Activated CD4-positive, alpha-beta T cell treated with anti-CD3 and anti-CD28 coated beads, Interleukin-2, amount 50 U/mL, for 4 hours (primary cell): ENCODE data around the gene EPHX1.

ENCODE experiments used
- DNase-seq, 2 experiments: peaks; one replicate each; pipeline ENCODE4 v3.0.0-alpha.2; 2020

EPHX1 gene

DNA sequence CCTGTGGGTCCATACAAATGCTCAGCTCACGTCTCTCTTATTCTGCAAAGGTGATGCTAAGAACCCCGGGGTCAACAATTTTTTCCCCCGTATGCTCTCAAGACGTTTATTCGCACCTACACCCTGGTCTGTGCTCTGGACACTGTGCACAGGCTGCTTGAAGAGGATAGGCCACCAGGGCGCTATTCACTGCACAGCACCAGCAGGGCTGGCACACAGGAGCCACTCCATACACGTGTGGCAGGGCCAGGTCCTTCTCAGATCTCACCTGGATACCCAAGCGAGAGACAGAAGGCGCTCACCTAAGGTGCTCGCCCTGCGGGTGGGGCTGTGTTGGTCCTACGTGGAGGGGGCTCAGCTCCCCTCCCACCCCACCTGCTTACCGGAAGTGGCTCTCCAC, 55.6 kb downstream of the EPHX1 start:
- DNase-seq = no peak

DNA sequence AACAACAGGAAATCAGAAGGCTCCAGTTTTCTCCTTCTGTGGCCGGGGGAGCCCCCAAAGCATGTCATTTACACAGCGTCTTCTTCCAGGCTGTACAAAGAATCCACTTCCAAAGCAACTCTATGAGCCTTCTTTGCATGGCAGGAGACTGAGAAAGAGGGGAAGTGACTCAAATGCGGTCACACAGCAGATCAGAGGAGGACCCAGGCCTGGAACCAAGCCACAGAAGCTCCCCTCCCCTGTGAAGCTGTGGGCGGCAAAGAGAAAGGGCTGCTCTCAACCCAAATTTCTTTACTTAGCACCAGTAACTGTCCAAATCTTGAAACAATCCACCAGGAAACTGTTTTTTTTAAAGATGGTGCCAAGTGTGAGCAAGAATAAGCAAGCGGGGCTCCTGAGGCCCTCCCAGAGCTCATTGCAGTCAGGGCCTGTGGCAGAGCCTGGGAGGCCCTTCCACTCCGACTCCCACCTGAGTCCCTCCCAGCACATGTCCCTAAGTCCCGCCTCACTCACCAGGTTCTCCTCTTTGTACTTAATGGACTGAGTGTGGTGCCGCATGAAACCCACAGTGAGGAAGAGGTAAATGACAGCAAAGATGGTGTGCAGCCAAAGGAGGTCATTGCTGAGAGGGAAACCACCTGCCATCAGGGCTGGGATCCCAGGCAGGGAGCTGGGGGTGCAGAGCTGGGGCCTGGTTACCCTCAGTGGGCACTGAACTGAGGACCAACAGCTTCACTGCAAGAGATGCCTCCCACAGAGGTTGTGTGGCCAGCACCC, 56.3 kb downstream of the EPHX1 start:
- DNase-seq = peak; percentile 67 to 74

GRCh38 chr1:225866981-225867380, 57.1 kb downstream of the EPHX1 start:
- no peak for DNase-seq

- no peak for DNase-seq
Observed at GRCh38 chr1:225868631-225869330, 58.9 kb downstream of the EPHX1 start.

- no peak for DNase-seq
Observed at GRCh38 chr1:225870911-225871310, 61.0 kb downstream of the EPHX1 start.

GRCh38 chr1:225871359-225872074, 61.6 kb downstream of the EPHX1 start:
- DNase-seq = no peak

DNA sequence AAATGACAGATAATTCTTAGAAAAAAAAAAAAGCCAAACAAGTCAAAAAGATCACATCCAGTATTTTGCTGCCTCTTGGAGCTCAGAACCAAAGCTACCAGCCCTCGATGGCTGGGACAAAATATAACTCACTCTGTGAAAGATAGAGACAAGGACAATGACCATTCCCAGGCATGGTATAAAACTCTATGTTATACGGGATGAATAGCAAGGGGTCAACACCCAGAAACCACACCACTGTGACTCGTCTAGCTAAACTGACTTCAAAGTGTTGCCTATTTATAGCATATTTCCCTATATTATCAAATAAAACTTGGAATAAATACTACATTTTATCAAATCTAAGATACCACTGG, 62.1 kb downstream of the EPHX1 start:
- no peak for DNase-seq

DNA sequence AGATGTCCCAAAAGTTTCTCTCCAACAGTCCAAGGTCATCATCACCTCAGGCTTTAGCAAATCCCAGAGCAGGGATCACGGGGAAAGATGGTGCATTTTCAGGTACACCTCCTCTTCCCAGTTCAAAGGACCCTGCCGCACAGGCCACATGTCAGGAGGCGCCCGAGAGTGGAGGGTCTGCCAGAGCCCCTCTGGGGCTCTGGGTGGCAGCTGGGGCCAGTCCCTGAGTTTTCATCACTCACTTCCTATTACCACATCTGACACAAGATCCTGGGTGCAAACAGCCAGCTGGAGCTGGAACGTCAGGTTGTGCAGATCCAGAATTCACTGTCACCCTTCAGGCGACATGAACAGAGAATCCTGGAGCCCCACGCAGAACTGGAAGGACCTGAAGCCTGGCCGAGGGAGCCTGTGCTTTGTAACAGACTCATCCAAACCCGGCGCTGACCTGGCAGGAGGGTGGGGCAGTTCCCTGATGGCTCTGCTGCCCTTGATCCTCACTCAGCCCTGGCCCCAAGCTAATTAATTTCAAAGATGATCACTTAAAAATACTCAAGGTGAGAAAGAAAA, 63.4 kb downstream of the EPHX1 start:
- no peak for DNase-seq

- DNase-seq = no peak
Observed at GRCh38 chr1:225874431-225874830, 64.5 kb downstream of the EPHX1 start.

DNA sequence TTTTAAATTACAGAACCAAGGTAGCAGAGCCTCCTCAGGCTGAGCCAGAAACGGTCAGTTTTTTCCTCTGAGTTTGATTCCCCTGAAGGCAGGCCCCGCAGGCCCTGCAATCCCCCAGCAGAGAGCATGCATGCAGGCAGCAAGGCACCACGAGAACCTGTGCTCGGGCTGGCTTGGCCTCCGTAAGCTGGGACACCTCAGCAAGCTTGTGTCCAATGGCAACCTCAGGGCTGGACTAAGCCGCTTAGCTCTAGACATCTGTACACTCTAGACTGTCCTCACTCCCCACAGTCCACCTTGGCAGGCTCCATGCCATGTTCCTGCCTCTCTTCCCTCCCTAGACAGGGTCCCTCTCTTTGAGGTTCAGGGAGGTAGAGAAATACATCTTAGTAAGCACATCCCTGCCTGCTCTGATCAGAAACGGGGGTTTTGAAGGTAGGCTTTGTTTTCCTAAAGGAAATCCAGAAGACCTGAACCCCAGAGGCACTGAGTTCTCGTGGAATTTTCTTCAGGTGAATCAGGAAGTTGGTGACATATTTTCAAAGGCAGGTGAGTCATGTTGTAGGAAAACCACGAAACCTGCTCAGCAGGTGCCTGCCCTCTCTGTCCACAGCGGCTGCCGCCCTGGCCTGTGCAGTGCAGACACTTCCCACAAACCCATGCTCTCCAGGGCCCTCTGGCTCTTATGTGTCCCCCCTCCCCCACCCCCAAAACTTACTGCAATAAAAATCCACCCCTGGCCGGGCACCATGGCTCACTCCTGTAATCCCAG, 65.3 kb downstream of the EPHX1 start:
- no peak for DNase-seq

DNA sequence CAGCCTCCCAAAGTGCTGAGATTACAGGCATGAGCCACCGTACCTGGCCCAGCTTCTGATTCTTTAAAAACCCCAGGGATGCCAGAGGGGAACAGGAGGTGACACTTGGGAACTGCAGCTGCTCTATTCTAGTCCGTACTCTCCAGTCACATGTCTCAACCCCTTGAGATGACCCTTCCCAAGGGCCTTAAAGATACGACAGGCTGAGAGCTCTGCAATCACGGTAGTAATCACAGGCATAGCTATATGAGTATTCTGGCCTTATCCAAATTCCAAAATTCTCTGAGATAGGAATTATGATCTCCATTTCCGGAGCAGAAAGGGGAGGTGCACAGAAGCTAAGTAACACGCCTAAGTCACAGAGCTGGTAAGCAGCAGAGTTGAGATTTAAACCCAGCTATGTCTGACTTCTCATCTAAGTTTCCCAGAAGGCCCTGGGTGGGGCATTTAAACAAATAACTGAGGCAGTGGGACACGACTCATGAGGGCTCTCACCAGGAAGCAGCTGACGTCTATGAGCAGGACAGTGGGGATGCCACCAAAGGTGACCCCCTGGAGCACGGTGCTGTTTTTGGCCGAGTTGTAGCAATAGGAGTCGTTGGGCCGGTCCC, 67.1 kb downstream of the EPHX1 start:
- DNase-seq = no peak

- DNase-seq = no peak
Observed at GRCh38 chr1:225877580-225877979, 67.7 kb downstream of the EPHX1 start.

DNA sequence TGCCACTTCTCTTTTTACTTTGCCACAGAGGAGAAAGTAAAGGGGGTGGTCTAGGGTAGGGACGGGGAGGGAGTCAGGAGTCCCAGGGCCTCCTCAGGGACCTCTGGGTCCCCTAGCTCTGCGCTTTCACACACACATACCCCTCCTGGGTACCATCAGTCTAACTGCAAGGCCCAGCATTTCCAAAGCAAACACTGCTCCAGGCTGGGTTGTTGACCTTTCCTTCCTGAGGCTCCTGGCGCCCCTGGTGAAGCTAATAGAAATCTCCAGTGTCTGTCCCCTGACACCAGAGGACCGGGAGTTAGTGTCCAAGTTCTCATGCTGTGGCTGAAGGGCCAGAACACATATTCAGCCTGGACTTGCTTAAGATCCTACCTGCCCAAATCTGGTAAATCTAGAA, 68.4 kb downstream of the EPHX1 start:
- DNase-seq = no peak

DNA sequence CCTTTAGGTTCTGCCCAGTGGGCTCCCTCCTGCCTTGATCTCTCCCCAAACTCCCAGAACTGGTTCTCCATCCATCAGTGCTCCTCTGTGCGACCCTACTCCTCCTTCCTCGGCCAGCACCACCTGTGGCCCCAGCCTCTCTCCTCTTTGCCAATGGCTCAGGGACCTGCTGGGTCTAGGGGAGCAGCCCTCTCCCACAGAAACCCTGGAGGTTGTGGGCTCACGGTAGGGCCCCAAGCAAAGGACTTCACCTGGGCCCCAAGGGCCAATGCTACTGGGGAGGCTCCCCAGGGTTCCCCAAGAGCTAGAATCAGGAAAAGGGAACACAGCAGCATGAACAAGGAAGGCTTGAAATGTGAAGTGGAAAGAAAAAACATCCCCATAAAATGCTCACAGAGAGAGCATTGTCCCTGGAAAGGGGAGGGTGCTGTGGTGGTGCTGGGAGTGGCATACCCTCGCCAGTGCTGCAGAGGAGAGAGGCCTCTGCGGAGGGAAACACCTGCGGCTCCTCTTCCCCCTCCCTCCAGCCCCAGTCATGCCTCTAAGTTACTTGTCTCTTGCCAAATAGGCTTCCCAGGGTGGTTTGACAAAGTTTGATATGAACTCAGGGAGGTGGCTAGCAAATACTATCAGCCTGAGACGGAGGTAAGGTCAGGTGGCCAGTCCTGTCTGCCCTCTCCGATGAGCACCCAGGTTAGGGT, 69.7 kb downstream of the EPHX1 start:
- peak in 1 of 2 experiments; percentile 30 for DNase-seq

GRCh38 chr1:225880222-225880588, 70.3 kb downstream of the EPHX1 start:
- no peak for DNase-seq

GRCh38 chr1:225880636-225881035, 70.7 kb downstream of the EPHX1 start:
- DNase-seq = no peak

DNA sequence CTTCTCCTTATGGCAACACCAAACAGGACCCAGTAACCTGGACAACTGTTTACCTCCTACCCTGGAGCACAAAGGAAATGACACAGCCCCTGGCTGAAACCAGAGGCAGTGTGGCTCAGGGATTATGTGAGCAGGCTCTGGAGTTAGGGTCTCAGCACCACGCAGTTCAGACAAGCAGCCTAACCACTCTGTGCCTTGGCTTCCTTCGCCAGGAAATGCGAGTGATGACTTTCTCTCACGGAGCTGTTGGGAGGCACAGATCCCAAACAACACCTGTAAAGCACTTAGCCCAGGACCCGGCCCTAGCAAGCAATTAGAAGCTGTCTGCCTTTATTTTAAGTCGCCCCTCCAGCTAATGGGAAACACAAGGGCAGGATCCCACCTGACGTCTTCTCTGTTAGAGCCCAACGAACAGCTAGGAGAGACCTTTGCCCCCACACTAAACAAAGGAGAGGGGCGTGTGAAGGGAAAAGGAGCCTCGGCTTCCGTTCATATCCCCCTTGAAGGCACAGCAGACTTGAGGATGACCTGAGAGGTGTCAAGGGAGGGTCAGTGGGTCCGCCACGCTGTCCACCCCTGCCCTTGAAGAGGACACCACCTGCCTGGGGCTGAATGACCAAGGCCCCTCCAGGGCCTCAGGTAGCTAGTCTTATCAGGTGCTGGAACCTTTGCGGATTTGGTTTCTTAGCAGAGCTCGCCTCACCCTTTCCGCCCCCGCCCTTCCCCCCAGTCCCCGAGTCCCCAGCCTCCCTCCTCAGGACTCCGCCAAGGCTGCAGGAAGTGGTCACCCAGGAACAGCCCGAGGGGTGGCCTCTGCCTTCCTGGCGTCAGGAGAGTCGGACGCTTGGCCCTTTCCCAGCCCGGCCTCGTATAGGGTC, 71.4 kb downstream of the EPHX1 start:
- DNase-seq = peak in 1 of 2 experiments; percentile 29

DNA sequence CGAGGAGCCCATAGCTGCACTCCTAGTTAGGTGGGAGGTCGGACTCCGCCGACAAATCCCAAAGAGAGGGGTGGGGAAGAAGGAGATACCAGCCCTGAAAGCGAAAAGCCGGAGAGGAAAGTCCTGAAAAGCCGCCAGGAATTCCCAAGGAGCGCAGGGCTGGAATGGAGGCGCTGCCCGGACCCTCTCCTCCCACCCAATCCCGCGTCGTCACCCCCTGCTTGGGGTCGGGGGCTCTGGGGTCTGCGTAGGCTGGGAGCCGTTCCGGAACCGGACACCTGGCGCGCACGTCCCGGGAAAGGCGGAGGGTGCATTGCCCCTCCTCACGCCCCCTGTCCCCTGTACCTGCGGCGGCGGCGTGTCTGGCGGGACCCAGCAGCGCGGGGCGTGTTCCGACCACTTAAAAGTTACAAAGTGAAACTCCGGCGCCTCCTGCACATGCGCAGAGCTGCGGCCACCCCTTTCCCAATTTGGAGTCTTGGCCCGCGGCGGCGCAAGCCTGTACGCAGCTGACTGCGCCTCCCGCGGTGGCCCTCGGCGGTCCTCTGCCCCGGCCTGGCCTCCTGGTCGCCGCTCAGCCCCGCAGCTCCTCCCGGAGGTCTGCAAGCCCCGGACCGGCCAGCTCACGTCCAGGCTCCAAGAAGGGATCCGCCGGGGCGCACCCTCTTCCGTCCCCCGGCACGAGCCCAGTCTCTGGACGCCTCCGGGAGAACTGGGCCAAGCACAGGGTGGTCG, 72.2 kb downstream of the EPHX1 start, which contains the start of gene TMEM63A:
TSS of gene TMEM63A (minus strand) at position 422 of the 735 bp plus-strand sequence. CDS start 4,800 bp downstream, outside the sequence.
- peak; percentile 87 to 88 for DNase-seq
